SK-N-SH (cell line): ENCODE data around the gene UBE2Q1.

ENCODE experiments used
- CTCF ChIP-seq: fragments of 200-600 bp; sonication (generic); IDR thresholded peaks from 2 replicates; pipeline ENCODE4 v1.6.1; 2017; ENCODE audit warnings: antibody characterized with exemption, mild to moderate bottlenecking, moderate library complexity
- EP300 ChIP-seq, 2 experiments: IDR thresholded peaks; 2 replicates each; pipeline versions ENCODE4 v1.4.0 to v1.6.1; 2012; ENCODE audit warnings: borderline replicate concordance in 1 of 2, low read depth in 1 of 2, low read length in 1 of 2
- GABPA ChIP-seq: IDR thresholded peaks from 2 replicates; pipeline ENCODE4 v1.4.0; 2012; ENCODE audit warnings: low read depth, mild to moderate bottlenecking
- IRF3 ChIP-seq: fragments of 150-350 bp; IDR thresholded peaks from 2 replicates; pipeline ENCODE4 v1.6.1; 2016; ENCODE audit warnings: mild to moderate bottlenecking, low read depth, low read length
- MAX ChIP-seq: IDR thresholded peaks from 2 replicates; pipeline ENCODE4 v1.4.0; 2012; ENCODE audit warnings: low read depth
- MEF2A ChIP-seq: IDR thresholded peaks from 2 replicates; pipeline ENCODE4 v1.4.0; 2012; ENCODE audit warnings: low read depth, borderline replicate concordance
- PBX3 ChIP-seq: IDR thresholded peaks from 2 replicates; pipeline ENCODE4; 2012
- POLR2AphosphoS5 ChIP-seq: IDR thresholded peaks from 2 replicates; pipeline ENCODE4 v1.6.1; 2012; ENCODE audit warnings: low read depth, low read length
- RAD21 ChIP-seq: IDR thresholded peaks from 2 replicates; pipeline ENCODE4 v1.6.1; 2012; ENCODE audit warnings: mild to moderate bottlenecking, low read length
- REST ChIP-seq: IDR thresholded peaks from 2 replicates; pipeline ENCODE4 v1.6.1; 2012; ENCODE audit warnings: mild to moderate bottlenecking, low read depth, low read length, moderate library complexity
- SMC3 ChIP-seq: IDR thresholded peaks from 2 replicates; pipeline ENCODE4 v1.6.1; 2012; ENCODE audit warnings: low read depth, low read length, improper control_type of control experiment
- TAF1 ChIP-seq: IDR thresholded peaks from 2 replicates; pipeline ENCODE4 v1.6.1; 2012; ENCODE audit warnings: low read depth, mild to moderate bottlenecking, low read length, moderate library complexity, borderline replicate concordance

GRCh38 chr1:154582885-154583284, 24.4 kb upstream of the UBE2Q1 start:
- TF ChIP-seq CTCF = no peak
- TF ChIP-seq IRF3 = no peak
- TF ChIP-seq GABPA = no peak
- TF ChIP-seq EP300 (IDR thresholded peaks at IDR 0.05; ENCODE audit: borderline replicate concordance in 1 of 2, low read depth in 1 of 2, low read length in 1 of 2) = no peak
- TF ChIP-seq POLR2AphosphoS5 = no peak
- TF ChIP-seq MAX = no peak
- no peak for TF ChIP-seq MEF2A
- TF ChIP-seq REST = no peak
- no peak for TF ChIP-seq TAF1
- no peak for TF ChIP-seq PBX3
- TF ChIP-seq SMC3 = no peak
- TF ChIP-seq RAD21 = no peak
